Pons (tissue), 1 donor: ENCODE data around the gene SPECC1L.

Experiments
- DNase-seq: peaks from one replicate; pipeline ENCODE4 v3.0.0-alpha.2; 2016; ENCODE audit warnings: low spot score

SPECC1L gene

DNA sequence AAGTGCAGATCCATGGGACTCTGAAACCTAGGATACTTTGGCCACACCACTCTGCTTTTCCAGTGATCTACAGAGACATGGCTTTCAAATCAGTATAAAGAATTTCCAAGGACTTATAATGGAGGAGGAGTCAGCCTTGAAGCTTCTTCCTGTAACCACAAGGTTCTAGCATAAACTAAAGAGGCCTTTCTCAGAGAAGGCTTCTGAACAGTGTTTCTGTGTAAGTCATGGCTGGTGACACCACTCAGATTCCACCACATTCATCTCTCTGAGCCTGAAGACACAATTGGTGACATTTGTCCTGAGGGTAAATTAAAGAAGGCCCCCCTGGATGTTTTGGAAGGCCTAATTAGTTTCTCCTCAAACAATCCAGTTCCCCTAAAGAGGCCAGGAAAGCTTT lies 127.8 kb downstream of the SPECC1L start:
- no peak for DNase-seq

DNA sequence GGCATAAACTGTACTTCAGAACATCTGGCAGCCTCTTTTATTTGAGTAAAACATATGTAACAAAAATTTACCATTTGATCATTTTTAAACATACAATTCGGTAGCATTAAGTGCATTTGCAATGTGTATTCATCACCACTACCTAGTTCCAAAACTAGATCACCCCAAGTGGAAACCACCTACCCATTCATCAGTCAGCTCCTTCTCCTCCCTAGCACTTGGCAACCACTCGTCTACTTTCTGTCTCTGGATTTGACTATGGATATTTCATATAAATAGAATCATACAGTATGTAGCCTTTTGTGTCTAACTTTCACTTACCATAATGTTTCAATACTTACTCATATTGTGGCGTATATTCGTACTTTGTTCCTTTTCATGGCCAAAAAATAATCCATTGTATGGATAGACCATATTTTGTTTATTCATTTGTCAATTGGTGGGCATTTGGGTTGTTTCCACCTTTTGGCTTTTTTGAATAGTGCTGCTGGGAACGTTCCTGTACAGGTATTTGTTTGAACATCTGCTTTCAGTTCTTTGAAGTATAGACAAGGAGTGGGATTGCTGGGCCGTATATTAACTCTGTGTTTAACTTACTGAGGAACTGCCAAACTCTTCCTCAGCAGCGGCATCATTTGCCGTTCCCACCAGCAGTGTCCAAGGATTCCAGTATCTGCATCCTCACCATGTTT lies 129.5 kb downstream of the SPECC1L start:
- no peak for DNase-seq

DNA sequence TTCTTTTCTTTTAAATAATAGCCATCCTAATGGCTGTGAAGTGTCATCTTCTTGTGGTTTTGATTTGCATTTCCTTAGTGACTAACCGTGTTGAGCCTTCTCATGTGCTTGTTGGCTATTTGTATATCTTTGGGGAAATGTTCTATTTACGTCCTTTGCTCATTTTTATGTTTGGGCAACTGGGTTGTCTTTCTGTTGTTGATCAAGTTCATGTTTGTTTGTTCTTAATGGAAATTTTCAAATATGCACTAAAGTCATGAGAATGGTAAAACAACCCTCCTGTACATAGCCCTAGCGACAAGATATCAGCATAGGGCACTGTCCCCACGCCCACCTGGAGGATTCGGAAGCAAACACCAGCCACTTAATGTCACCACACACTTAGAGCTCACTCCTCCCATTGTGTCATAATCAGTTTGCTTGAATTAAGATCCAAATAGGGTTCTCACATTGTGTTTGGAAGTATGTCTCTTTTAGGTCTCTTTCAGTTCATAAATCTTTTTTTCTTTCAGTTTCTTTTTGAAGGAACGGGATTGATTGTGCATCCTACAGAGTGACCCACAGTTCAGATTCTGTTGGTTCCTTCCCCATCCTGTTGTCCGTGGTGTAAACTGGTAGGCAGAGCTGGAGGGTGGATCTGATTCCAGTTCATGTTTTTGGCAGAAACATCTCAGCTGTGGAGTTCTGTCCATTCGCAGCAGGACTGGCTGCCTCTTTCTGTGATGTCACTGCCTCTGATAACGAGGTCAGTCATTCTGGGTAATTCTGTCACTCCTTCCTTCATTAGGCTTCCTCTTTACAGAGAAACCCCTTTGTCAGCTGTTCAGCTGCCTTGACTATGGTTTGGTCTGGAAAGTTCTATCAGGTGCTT lies 130.3 kb downstream of the SPECC1L start:
- peak; percentile 27 for DNase-seq

DNA sequence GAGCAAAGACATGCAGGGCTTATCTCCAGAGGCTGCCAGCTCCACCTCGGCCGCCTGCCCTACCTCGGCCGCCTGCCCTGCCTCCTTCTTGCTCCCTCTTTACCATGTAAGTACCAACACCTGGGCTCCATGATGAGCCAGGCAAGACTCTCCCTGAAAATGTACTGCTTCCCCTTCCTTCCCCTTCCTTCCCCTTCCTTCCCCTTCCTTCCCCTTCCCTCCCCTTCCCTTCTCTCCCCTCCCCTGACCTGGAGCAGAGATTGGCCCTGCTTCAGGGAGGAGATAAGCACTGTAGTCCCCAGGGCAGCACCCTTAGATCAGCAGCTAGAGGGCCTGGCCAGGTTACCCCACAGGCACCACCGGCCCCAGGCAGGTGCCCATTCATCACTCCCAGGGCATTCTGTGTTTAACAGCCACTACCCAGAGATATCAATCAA lies 131.3 kb downstream of the SPECC1L start:
- no peak for DNase-seq

DNA sequence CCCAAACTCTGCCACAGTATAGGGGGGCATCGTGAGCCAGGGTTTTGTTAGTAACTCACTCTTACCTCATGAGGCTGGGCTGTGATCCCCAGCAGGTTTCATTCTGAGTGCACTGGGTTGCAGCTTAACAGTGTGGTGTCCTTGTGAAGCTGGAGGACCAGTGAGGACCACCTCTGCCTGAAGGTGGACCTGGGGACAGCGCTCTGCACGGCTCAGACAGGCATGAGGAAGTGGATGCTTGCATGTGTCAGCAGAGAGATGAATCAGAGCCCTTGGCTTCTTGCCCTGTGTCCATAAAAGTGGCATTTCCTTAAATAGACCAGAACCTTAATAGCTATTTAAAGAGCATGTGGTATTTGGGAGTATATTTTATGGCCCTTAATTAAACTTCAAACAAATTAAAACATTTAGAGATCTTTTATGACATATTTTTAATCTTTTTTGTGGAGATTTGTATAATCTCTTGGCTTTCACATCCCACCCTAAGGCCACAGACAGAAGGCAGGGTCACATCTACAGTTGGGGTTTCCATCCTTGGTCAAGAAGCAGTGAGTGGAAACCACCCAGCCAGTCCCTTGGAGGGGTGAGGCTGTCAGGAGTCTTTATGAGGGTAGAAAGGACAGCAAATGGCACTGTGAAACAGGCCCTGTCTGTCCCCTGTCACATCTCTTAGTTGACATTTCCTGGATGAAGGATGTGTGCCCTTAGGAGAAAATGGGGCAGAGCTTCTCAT lies 132.0 kb downstream of the SPECC1L start:
- DNase-seq: peak; percentile 64

DNA sequence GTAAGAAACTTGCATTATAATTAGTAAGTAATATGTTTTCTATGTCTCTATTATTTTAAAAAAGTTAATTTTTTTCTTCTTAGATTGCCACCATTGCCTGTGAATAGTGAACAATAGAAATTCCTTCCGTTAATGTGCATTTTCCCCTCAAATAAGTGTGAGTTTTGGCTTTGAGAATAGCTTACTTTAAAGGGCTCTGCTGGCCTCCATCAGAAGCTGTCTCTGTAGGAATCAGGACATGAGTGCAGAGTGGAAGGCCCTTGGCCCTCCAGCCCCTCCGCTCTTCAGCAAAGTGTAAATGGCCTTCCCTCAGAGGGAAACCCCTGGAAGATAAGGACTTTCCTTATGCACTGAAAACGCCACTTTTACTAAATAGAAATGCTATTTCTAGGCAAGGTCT lies 132.7 kb downstream of the SPECC1L start:
- no peak for DNase-seq

DNA sequence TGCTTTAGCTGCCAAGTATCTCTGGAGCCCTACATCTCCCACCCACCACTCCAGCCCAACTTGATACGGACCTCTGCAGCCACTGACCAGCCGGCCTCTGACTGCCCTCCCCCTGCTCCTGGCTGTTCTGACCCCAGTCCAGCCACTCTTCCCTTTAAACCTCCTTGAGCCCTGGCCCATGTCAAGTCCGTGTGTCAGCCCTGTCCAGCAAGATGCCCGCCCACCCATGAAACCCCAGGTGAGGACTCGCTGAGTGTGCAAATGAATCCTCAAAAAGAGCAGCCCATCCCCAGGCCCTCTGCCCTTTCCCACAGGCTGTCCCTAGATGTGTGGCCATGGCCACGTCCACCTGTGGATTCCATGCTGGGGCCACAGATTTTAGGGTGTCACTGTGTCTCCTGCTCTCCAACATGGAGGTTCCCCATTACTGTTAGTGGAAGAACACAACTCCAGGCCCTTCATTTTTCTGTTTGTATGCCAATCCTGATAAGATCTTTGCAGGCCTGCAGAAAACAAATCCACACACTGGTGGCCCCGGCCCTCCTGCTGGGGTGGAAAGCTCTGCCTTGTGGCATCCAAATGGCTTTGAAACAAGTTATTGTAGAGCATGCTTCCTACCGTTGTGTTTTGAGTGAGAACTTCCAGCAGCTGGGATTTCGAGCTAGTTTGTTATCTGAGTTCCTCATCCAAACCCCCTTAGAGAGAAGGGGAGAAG lies 134.1 kb downstream of the SPECC1L start:
- no peak for DNase-seq

DNA sequence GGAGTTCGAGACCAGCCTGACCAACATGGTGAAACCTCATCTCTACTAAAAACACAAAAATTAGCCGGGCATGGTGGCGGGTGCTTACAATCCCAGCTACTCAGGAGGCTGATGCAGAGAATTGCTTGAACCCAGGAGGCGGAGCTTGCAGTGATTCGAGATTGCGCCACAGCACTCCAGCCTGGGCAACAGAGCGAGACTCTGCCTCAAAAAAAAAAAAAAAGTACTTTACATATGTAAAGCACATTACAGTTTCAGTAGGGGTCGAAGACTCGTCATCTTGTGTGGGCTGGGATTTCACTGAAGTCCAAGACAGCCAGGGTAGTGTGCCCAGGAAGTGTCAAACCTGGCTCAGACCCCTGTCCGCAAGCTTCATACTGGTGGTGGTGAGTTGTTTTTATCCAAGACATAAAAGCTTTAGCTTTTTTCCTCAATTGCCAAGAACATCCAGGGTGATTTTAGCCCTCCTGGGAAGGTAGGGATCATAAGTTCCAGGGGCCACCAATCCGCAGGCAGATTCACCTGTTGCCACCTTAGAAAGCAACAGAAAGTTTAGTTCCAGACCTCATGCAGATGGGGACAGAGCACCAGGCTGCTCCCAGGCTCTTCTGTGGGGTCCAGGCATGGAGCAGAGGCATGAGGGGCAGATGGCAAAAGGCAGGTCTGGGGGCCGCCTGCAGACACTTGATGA lies 135.1 kb downstream of the SPECC1L start:
- no peak for DNase-seq

DNA sequence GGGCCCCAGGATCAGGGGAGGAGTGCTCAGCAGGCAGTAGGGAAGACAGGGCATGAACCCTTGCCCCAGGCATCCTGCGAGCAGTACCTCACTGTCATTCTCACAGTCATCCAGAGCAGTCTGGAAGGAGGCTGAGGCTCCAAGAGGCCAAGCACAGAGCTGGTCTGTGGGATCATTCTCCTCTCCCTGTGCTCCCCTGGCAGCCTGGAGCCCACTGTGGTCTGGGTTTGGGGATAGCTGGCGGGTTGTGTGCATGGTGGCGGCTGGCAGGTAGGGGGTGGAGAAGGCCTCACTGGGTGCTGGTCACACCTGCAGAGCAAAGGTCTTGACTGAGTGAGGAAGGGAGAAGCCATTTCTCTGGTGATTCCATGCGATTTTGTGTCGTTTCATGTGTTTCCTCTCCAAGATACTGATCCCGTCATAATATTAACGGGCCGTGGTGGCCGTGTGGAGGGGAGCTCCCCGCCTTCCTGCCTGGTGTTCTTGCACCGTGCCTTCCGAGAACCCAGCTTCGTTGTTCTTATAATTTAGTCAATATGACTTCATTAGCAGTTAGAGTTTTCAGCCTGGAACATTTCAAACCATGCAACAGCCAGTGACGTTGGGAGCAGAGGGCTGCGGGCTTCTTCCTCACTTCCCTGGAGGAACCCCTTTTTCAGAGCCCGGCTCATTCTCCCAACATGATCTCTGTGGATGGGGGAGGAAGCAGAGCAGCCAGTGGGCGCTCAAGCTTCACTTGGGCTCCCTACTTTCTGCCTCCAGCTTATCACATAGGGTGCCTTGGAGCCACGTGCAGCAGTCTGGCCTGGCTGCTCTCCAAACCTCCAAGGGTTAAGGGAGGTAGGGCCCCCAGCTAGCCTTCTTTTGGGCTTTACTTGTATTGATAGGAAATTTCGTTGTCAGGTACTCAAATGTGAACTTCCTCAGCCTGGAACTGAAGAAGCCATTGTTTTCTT lies 136.0 kb downstream of the SPECC1L start:
- no peak for DNase-seq

DNA sequence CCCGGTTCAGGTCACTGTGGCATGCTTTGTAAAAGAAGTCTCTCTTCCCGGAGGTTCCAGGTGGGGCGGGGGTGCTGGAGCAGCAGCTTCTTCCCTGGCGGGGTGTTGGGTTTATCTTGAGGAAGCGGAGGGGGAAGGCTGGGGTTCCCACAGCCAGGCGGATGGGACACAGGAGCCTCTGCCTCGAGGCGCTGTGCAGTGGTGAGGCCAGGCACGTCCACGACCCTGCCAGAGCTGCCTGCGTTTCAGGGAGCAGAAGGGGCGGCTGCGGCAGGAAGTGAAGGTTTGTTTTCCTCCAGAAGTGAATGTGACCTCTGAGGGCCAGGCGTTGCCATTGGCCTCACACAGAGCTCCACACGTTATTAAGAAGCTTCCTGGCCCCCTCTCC lies 136.6 kb downstream of the SPECC1L start:
- no peak for DNase-seq

DNA sequence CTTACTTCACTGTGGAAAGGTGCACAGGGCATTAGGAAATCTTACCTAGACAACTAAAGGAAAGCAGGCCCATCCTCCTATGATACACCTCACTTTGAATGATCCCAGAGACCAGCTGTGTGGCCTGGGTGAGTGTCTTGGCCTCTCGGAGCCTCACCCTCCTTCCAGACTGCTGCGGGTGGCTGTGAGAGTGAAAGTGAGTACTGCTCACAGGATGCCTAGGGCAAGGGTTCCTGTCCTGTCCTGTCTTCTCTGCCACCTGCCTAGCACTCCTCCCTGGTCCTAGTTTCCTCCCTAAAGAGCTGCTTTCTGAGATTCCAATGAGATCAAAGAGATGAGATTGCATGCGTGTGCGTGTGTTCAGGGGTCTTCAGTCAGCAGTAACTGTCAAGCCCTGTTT lies 137.3 kb downstream of the SPECC1L start:
- DNase-seq: no peak

DNA sequence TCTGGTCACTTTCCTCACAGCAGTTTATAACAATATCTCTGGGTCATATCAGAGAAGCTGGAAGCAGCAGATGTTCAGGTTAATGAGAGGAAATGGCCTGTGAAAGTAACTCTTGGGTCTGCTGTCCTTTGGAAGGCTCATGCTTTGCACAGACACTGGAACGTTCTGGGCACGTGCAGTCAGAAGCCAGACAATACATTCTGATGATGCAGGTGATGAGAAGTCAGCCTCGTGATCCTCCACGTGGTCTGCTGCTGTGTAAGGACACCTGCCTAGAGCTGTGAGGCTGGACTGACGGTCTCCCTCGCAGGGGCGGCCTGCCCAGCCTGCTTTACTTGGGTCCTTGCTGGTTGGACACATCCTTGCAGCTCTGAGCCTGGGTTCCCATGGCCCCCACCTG lies 138.0 kb downstream of the SPECC1L start:
- DNase-seq: no peak

DNA sequence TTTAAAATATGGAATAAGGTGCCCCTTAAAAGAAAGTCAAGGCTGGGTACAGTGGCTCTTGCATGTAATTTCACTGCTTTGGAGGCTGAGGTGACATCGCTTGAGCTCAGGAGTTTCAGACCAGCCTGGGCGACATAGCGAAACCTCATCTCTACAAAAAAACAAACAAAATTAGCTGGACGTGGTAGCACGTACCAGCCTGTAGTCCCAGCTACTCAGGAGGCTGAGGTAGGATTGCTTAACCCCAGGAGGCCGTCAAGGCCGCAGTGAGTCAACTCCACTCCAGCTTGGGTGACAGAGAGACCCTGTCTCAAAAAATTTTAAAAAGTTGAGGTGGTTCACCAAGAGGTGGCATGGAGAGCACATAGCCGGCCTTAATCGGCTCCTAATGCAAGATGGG lies 139.1 kb downstream of the SPECC1L start:
- no peak for DNase-seq

DNA sequence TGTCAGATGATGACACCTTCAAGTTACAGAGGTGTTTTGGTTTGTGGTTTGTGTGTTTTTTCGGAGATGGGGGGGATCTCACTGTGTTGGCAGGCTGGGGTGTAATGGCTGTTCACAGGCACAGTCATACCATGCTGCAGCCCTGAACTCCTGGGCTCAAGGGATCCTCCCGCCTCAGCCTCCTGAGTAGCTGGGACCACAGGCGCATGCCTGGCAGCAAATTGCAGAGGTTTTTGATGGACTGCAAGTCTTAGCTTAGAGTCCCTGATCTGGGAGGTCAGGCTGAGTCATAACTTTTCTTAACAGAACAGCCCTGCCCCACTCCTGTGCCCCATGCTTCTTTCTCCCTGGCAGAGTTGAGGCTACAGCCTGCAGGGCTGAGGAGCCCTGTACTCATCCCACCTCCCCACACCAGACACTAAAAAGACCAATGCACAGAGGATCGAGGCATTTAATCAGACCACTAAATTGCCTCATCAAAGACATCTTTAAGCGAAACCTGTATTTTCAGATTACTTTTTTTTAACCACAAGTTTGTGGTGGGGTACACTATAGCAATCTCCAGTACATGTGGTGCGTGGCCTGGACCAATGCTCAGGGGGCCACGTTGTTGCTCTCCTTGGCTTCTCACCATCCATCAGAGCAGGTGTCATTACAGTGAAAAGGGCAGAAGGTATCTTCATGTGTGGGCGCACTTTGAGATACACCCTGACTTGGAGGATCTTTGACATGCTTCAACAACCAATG lies 139.7 kb downstream of the SPECC1L start:
- DNase-seq: no peak

DNA sequence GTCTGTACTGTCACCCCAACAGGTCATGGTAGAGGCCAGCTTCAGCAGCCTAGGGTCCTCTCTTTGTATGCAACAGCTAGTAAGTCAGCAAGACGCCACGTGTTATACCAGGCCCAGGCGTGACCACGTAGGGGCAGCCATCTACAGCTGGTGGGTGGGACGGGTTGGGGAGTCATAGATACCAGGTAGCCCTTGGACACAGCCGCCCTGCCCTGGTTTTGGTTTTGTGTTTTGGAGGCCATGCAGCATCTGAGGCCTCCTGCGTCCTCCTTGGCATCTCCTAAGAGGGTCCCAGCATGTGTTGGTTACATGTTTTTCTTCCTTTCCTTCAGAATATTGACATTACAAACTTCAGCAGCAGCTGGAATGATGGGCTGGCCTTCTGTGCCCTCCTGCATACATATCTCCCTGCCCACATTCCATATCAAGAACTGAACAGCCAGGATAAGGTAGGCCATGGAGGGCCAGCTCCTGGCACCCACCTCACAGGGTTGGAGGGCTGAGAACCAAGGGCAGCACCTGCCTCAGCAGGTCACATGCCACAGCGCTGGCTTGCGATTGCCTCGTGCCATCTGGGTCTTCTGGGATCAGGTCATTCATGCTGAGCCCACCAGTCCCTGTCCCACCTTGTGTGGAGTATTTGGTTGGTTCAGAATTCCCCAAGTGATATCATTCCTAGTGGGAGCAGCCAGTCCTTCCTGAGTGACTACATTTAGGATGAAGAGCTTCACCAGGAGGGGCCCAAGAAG lies 140.8 kb downstream of the SPECC1L start:
- DNase-seq: no peak

DNA sequence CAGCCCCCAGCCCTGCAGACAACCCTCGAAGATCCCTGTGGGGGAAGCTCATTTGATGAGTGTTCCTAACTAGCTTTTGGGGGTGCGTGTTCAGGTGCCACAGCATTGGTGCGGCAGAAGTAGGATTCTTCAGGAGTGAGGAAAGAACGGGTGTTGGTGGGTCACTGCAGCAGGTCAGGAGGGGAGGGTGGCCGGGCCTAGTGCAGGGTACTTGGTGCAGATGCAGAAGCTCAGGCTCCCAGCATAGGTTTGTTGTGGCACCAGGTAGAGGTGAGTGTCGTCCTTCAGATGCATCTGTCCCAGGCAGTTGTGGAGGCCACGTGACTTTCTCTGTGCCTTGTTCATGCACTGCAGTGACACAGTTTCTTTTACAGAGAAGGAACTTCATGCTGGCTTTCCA lies 141.6 kb downstream of the SPECC1L start:
- no peak for DNase-seq

DNA sequence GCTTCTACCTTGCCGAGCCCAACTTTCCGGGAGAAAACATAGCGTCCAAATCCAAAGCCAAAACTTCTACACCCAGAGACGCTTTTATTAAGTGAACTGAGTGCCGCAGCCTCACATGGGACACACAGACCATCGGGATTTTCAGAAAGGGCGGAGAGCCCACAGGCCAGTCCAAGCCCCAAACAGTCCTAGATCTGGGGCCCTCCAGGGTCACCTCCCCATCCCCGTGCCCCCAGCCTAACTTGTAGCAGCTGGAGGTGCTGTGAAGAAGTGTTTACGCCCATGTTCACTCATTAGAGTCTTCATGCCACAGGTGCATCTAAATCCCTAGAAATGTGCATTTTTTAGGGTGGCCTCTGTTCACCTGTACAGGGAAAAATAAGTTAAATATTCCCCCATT lies 142.6 kb downstream of the SPECC1L start:
- no peak for DNase-seq

DNA sequence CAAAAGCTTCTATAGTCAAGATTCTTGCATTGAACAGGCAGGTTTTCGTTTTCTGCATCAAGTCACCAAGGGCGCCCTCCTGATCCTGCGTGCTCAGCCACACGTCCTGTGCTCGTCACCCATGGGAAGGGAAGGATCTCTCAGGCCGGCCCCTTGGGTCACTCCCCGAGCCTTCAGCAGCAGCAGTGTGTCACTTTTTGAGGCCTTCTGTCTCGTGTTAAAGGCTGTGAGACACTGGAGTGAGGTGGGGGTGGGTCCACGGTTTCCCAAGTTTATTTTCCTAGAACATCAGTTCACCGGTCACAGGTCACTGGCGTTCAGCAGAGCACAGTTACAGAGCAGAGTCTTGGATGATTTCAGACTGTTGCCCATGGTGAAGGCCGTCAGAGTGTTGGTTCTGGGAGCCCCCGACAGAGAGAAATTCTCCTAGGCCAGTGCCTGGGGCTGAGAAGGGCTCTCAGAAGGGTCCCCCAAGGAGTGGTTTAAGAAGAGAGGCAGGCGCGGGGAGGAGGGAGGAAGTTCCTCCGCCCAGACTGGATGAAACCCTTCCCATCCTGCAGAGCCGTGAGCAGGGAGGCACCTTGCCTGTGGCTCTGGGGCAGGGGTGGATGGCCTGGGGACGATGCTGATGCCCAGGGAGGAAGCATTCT lies 143.2 kb downstream of the SPECC1L start:
- DNase-seq: no peak
